HepG2 (cell line): ENCODE measurements around the gene CSNK1G3. TPM values are rescaled to one million over a fixed set of nuclear protein-coding genes. Genes with fewer than 3 reads are reported as not detected.

Experiments used
- ATAC-seq: fragments of 200-7000 bp; cut with Tn5 transposase; 3 replicates; pipeline ENCODE4 v1.9.1; 2020; ENCODE audit warnings: mild to moderate bottlenecking, moderate library complexity
- BruUV-seq: library from RNA; stranded (reverse); fragments of 400-500 nt; replicated peaks from 2 replicates; lab custom pipeline; 2021; lab: Mats Ljungman, UMichigan
- CTCF ChIA-PET: fragments of 300-600 bp; formaldehyde crosslinking; extraction: SDS; loops from one replicate; lab custom pipeline; 2021; ENCODE audit warnings: low total read pairs, inconsistent platforms, low intra/inter-chr PET ratio; lab: Yijun Ruan, JAX
- POLR2A ChIA-PET: fragments of 350-600 bp; sonication (Branson Sonifier 250); formaldehyde crosslinking; loops from one replicate; lab custom pipeline; 2020; ENCODE audit warnings: antibody characterized with exemption, inconsistent platforms; lab: Yijun Ruan, JAX
- DNase-seq: peaks from one replicate; pipeline ENCODE4 v3.0.0-alpha.2; 2015; ENCODE audit warnings: low spot score
- FAIRE-seq: peaks from 3 replicates; lab custom pipeline; 2011; peaks lifted over from hg19 to GRCh38; lab: Jason Lieb, UNC
- H2AFZ ChIP-seq: one replicate; pipeline ENCODE4 v1.6.1; 2011; ENCODE audit warnings: low read length, inconsistent platforms
- H3K27ac ChIP-seq: fragments of 300-600 bp; 3 replicates; pipeline ENCODE4 v1.8.0; 2011; ENCODE audit warnings: mixed run types, mild to moderate bottlenecking, mixed read lengths, low read length, inconsistent platforms; ENCODE audit not compliant: insufficient read depth; ENCODE audit errors: extremely low read length
- H3K27me3 ChIP-seq, 2 experiments: fragments of 200-600 bp in 1 of 2; 2 replicates in 1 of 2; 3 replicates in 1 of 2; pipeline versions ENCODE4 v1.6.0 to v1.8.0; 2011; ENCODE audit warnings: low read length in 2 of 2, mild to moderate bottlenecking in 2 of 2, moderate library complexity in 2 of 2, inconsistent platforms in 1 of 2; ENCODE audit not compliant: insufficient read depth in 2 of 2, control insufficient read depth in 1 of 2
- H3K36me3 ChIP-seq, 2 experiments: fragments of 200-600 bp in 1 of 2; replicated peaks in 1 of 2; 2 replicates in 1 of 2; 3 replicates in 1 of 2; pipeline versions ENCODE4 v1.5.1 to v1.8.0; 2011; ENCODE audit warnings: low read length in 2 of 2, inconsistent platforms in 1 of 2; ENCODE audit not compliant: insufficient read depth in 2 of 2, control insufficient read depth in 1 of 2
- H3K4me1 ChIP-seq: 2 replicates; pipeline ENCODE4 v1.5.1; 2012; ENCODE audit warnings: low read length, inconsistent platforms; ENCODE audit not compliant: insufficient read depth
- H3K4me2 ChIP-seq: 2 replicates; pipeline ENCODE4 v1.6.0; 2011; ENCODE audit warnings: low read depth, low read length, inconsistent platforms
- H3K4me3 ChIP-seq, 3 experiments: fragments of 200-600 bp in 1 of 3; sonication (generic), shearing (Covaris generic) in 1 of 3; replicated peaks in 1 of 3; 2 replicates each; pipeline ENCODE4 v1.5.1; 2011 to 2016; ENCODE audit warnings: low read length in 3 of 3, inconsistent platforms in 2 of 3, low read depth in 2 of 3, mild to moderate bottlenecking in 2 of 3, control low read depth in 1 of 3, mixed read lengths in 1 of 3; ENCODE audit not compliant: insufficient read depth in 1 of 3
- H3K79me2 ChIP-seq: one replicate; pipeline ENCODE4 v1.6.1; 2011; ENCODE audit warnings: low read length, inconsistent platforms; ENCODE audit not compliant: insufficient read depth
- H3K9ac ChIP-seq: 2 replicates; pipeline ENCODE4 v1.6.0; 2011; ENCODE audit warnings: mild to moderate bottlenecking, low read depth, low read length, inconsistent platforms; ENCODE audit not compliant: insufficient read depth
- H3K9me3 ChIP-seq: 2 replicates; pipeline ENCODE4 v1.5.1; 2012; ENCODE audit warnings: mild to moderate bottlenecking, low read length
- H4K20me1 ChIP-seq: 2 replicates; pipeline ENCODE4 v1.6.0; 2011; ENCODE audit warnings: inconsistent platforms, mild to moderate bottlenecking, low read length, moderate library complexity; ENCODE audit not compliant: insufficient read depth
- ATF6 ChIP-seq: sonication (generic); formaldehyde crosslinking; conservative IDR thresholded peaks from 2 replicates; pipeline ENCODE4 v1.4.0; 2020; ENCODE audit warnings: missing genetic modification reagents
- FIP1L1 ChIP-seq: fragments of 200-400 bp; formaldehyde crosslinking; IDR thresholded peaks from 2 replicates; pipeline ENCODE4 v1.6.1; 2018; ENCODE audit warnings: low read depth, mild to moderate bottlenecking, low read length, moderate library complexity, borderline replicate concordance; ENCODE audit not compliant: insufficient read depth
- HNRNPH1 ChIP-seq: fragments of 200-400 bp; formaldehyde crosslinking; optimal IDR thresholded peaks from 2 replicates; pipeline ENCODE3; 2017; ENCODE audit warnings: mild to moderate bottlenecking, low read depth, low read length
- HOXA3 ChIP-seq: sonication (generic); formaldehyde crosslinking; IDR thresholded peaks from 2 replicates; pipeline ENCODE4 v1.5.0; 2020; ENCODE audit warnings: missing genetic modification reagents
- PHB2 ChIP-seq: fragments of 450-650 bp; IDR thresholded peaks from 2 replicates; pipeline ENCODE4 v1.6.1; 2018; ENCODE audit not compliant: partially characterized antibody
- POGZ ChIP-seq: sonication (generic); formaldehyde crosslinking; IDR thresholded peaks from 2 replicates; pipeline ENCODE4 v1.4.0; 2020; ENCODE audit warnings: mild to moderate bottlenecking, missing genetic modification reagents
- ZNF230 ChIP-seq: sonication (generic); formaldehyde crosslinking; IDR thresholded peaks from 2 replicates; pipeline ENCODE4 v1.4.0; 2020; ENCODE audit warnings: mild to moderate bottlenecking, missing genetic modification reagents
- ZNF292 ChIP-seq: sonication (generic); formaldehyde crosslinking; IDR thresholded peaks from 2 replicates; pipeline ENCODE4 v1.8.1; 2022; ENCODE audit warnings: mild to moderate bottlenecking, low read depth, missing genetic modification reagents, borderline replicate concordance
- ZNF704 ChIP-seq: sonication (generic); formaldehyde crosslinking; IDR thresholded peaks from 2 replicates; pipeline ENCODE4 v1.8.1; 2023; ENCODE audit warnings: mild to moderate bottlenecking, inconsistent platforms, moderate library complexity, missing genetic modification reagents, borderline replicate concordance
- ZNF710 ChIP-seq: sonication (generic); formaldehyde crosslinking; IDR thresholded peaks from 2 replicates; pipeline ENCODE4 v1.5.0; 2020; ENCODE audit warnings: mild to moderate bottlenecking, missing genetic modification reagents, borderline replicate concordance
- ZNF839 ChIP-seq: sonication (generic); formaldehyde crosslinking; IDR thresholded peaks from 2 replicates; pipeline ENCODE4 v1.4.0; 2020; ENCODE audit warnings: missing genetic modification reagents, mild to moderate bottlenecking, borderline replicate concordance
- in situ Hi-C: cut with HindIII; loops from 2 replicates; pipeline ENCODE4 v1.10.0; 2017; ENCODE audit warnings: low pct_unique_long_range_greater_than_20kb; ENCODE audit not compliant: extremely low pct_ligation_motif_present
- intact Hi-C: fragments of 100-400 bp; cut with micrococcal nuclease; formaldehyde crosslinking; loops from one replicate; pipeline ENCODE4 v1.10.0; 2022; ENCODE audit not compliant: unreplicated experiment
- polyA plus RNA-seq, 8 experiments: library from polyadenylated mRNA; depleted of rRNA in 3 of 8; stranded (reverse) in 7 of 8; unstranded in 1 of 8; fragments of >200 nt; fragmentation: Illumina TruSeq in 4 of 8; extraction: Trizol in 4 of 8; gene quantifications; 2 replicates each; pipeline versions ENCODE4 v1.2.1 to v1.2.3, GENCODE V29; 2011 to 2016; ENCODE audit warnings: low read depth in 4 of 8, missing spikeins in 1 of 8, mixed read lengths in 1 of 8; ENCODE audit not compliant: insufficient read depth in 1 of 8
- total RNA-seq, 5 experiments: library from RNA; depleted of rRNA; stranded (reverse); fragments of >200 nt; fragmentation: Illumina TruSeq; extraction: Trizol; gene quantifications; 2 replicates each; pipeline ENCODE4 v1.2.3, GENCODE V29; 2016; ENCODE audit warnings: low read depth in 1 of 5
- TF ChIP-seq, protein P1 (sequence below): sonication (generic); formaldehyde crosslinking; IDR thresholded peaks from 2 replicates; pipeline ENCODE4 v1.4.0; 2020; ENCODE audit warnings: missing genetic modification reagents, mild to moderate bottlenecking, borderline replicate concordance
- TF ChIP-seq, protein P2 (sequence below): sonication (generic); formaldehyde crosslinking; IDR thresholded peaks from 2 replicates; pipeline ENCODE4 v1.4.0; 2020; ENCODE audit warnings: missing genetic modification reagents

Gene CSNK1G3
- total and polyA plus RNA-seq, 2 of the 13 experiments (the other 11 are each of a cell fraction or from before 2014, with no cell fraction given), result 11.3 to 31.5 TPM

GRCh38 chr5:123578390-123578789 is 66.4 kb downstream of the CSNK1G3 start:
- no peak for ATAC-seq
- no peak overlapping the region for H3K9ac ChIP-seq
- no peaks in the 10 kb centered on the region for H3K79me2 ChIP-seq
- H3K4me2 ChIP-seq, result no peak overlapping the region
- H3K27me3 ChIP-seq, result no peaks in the 10 kb centered on the region
- no peak overlapping the region for H2AFZ ChIP-seq
- ChIA-PET POLR2A (no interaction called here), CTCF (no interaction called here)
- H3K4me1 ChIP-seq, result no peaks in the 10 kb centered on the region
- no TSS peak for BruUV-seq
- in situ Hi-C loops (no loop called here), intact Hi-C loops (loop anchor here (5.0 kb wide), 1 partner anchor 51 kb away; no protein-coding TSS in a partner anchor)
- H3K36me3 ChIP-seq, result peaks cover 0 to 5% of the 10 kb centered on the region in 2 experiments; a peak in 1 of 5 replicates
- 0 out of 2 replicates have a peak, but pooled peaks cover 2% of the 10 kb centered on the region for H4K20me1 ChIP-seq
- no peak for DNase-seq
- FAIRE-seq, result no peak
- H3K27ac ChIP-seq, result no peak overlapping the region
- no peaks in the 10 kb centered on the region for H3K9me3 ChIP-seq
- no peak overlapping the region for H3K4me3 ChIP-seq
- no peak for TF ChIP-seq ATF6 (CRISPR knock-in tag)
- no peak for TF ChIP-seq POGZ (CRISPR knock-in tag)
- TF ChIP-seq ZNF292 (CRISPR knock-in tag), result no peak
- TF ChIP-seq ZNF710 (CRISPR knock-in tag), result no peak
- TF ChIP-seq HNRNPH1, result no peak
- TF ChIP-seq ZNF704 (CRISPR knock-in tag), result no peak
- TF ChIP-seq FIP1L1, result no peak
- TF ChIP-seq PHB2, result no peak
- TF ChIP-seq, protein P1, sequence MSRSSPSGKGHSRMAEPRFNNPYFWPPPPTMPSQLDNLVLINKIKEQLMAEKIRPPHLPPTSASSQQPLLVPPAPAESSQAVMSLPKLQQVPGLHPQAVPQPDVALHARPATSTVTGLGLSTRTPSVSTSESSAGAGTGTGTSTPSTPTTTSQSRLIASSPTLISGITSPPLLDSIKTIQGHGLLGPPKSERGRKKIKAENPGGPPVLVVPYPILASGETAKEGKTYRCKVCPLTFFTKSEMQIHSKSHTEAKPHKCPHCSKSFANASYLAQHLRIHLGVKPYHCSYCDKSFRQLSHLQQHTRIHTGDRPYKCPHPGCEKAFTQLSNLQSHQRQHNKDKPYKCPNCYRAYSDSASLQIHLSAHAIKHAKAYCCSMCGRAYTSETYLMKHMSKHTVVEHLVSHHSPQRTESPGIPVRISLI (CRISPR knock-in tag), result no peak
- TF ChIP-seq, protein P2, sequence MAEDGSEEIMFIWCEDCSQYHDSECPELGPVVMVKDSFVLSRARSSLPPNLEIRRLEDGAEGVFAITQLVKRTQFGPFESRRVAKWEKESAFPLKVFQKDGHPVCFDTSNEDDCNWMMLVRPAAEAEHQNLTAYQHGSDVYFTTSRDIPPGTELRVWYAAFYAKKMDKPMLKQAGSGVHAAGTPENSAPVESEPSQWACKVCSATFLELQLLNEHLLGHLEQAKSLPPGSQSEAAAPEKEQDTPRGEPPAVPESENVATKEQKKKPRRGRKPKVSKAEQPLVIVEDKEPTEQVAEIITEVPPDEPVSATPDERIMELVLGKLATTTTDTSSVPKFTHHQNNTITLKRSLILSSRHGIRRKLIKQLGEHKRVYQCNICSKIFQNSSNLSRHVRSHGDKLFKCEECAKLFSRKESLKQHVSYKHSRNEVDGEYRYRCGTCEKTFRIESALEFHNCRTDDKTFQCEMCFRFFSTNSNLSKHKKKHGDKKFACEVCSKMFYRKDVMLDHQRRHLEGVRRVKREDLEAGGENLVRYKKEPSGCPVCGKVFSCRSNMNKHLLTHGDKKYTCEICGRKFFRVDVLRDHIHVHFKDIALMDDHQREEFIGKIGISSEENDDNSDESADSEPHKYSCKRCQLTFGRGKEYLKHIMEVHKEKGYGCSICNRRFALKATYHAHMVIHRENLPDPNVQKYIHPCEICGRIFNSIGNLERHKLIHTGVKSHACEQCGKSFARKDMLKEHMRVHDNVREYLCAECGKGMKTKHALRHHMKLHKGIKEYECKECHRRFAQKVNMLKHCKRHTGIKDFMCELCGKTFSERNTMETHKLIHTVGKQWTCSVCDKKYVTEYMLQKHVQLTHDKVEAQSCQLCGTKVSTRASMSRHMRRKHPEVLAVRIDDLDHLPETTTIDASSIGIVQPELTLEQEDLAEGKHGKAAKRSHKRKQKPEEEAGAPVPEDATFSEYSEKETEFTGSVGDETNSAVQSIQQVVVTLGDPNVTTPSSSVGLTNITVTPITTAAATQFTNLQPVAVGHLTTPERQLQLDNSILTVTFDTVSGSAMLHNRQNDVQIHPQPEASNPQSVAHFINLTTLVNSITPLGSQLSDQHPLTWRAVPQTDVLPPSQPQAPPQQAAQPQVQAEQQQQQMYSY (CRISPR knock-in tag), result no peak
- no peak for TF ChIP-seq ZNF230 (CRISPR knock-in tag)
- no peak for TF ChIP-seq HOXA3 (CRISPR knock-in tag)
- TF ChIP-seq ZNF839 (CRISPR knock-in tag), result no peak
